Adrenal gland (tissue), 12 donors: ENCODE measurements around the gene SLC12A9. TPM values are rescaled to one million over a fixed set of nuclear protein-coding genes. Genes with fewer than 3 reads are reported as not detected.
A peak's percentile ranks its signal among the peaks of the same experiment; 100 is the strongest.

Experiments
- DNase-seq, 7 donors: peaks; one replicate each; pipeline ENCODE4 v3.0.0-alpha.2; 2019 to 2020
- H3K27ac ChIP-seq, 5 donors: fragments of 200-600 bp; sonication (generic) in 4 of 5; 1 replicate in 3 of 5; 2 replicates in 2 of 5; pipeline versions ENCODE4 v1.5.1 to v1.8.0; 2016 to 2020; ENCODE audit warnings: mild to moderate bottlenecking in 1 of 5
- H3K27me3 ChIP-seq: fragments of 200-600 bp; 2 replicates; pipeline ENCODE4 v1.8.0; 2021
- H3K36me3 ChIP-seq, 2 donors: fragments of 200-600 bp; replicated peaks in 1 of 2; 1 replicate in 1 of 2; 2 replicates in 1 of 2; pipeline versions ENCODE4 v1.5.1 to v1.8.0; 2018 to 2022
- H3K4me1 ChIP-seq, 2 donors: fragments of 200-600 bp; replicated peaks in 1 of 2; 1 replicate in 1 of 2; 2 replicates in 1 of 2; pipeline versions ENCODE4 v1.5.1 to v1.8.0; 2018 to 2021
- H3K4me3 ChIP-seq, 4 donors: fragments of 200-600 bp; sonication (generic) in 3 of 4; one replicate each; pipeline ENCODE4 v1.5.1; 2016 to 2018
- H3K9me3 ChIP-seq, 3 donors: fragments of 200-600 bp; sonication (generic) in 1 of 3; replicated peaks in 1 of 3; 1 replicate in 2 of 3; 2 replicates in 1 of 3; pipeline versions ENCODE4 v1.5.1 to v1.8.0; 2016 to 2021
- CTCF ChIP-seq, 6 experiments: fragments of 450-650 bp in 4 of 6; fragments of 200-600 bp in 2 of 6; sonication (generic) in 1 of 6; IDR thresholded peaks; 1 replicate in 5 of 6; 2 replicates in 1 of 6; pipeline versions ENCODE4 v1.5.1 to v1.8.0; 2016 to 2021; ENCODE audit warnings: antibody characterized with exemption in 6 of 6, mild to moderate bottlenecking in 2 of 6, moderate library complexity in 1 of 6
- POLR2A ChIP-seq, 2 donors: fragments of 450-650 bp; IDR thresholded peaks; one replicate each; pipeline ENCODE4 v1.6.1; 2017; ENCODE audit warnings: antibody characterized with exemption in 2 of 2, mild to moderate bottlenecking in 2 of 2, moderate library complexity in 1 of 2
- WGBS, 4 donors: extraction: QIAGEN DNeasy Blood & Tissue Kit in 2 of 4; methylation state at CpG; one replicate each; pipeline versions ENCODE4 v1.1.5 to v1.1.7; 2013 to 2017; 5-methylcytosine and 5-hydroxymethylcytosine counted together
- intact Hi-C, 2 donors: fragments of 100-400 bp; cut with DNase I; formaldehyde crosslinking; loops; one replicate each; pipeline versions ENCODE4 v1.14.1 to v1.15.0; 2022 to 2023
- polyA plus RNA-seq, 3 donors: library from polyadenylated mRNA; stranded (reverse); fragments of 200-250 nt in 2 of 3; fragments of 350-450 nt in 1 of 3; fragmentation: Illumina TruSeq in 1 of 3; extraction: RNeasy Lipid Tissue Mini Kit (QIAGEN cat#74804) in 1 of 3; gene quantifications; one replicate each; pipeline ENCODE4 v1.2.3, GENCODE V29; 2013 to 2014
- total RNA-seq, 9 donors: library from RNA; depleted of rRNA in 4 of 9; stranded (reverse); fragments of >200 nt in 4 of 9; fragments of 120-200 nt in 1 of 9; fragmentation: NEBNext Ultra II Directional in 1 of 9; extraction: Animal tissue kit (Norgen Biotek cat#: 25700) in 1 of 9; gene quantifications; one replicate each; pipeline versions ENCODE4 v1.1.0 to v1.2.4, GENCODE V29; 2013 to 2023
- donor health status: healthy with polysubstance abuse.
- donor health status: Bipolar disorder and iron deficiency.
- donor health status: DM: yes; HTN: yes; CAD: no.
- donor health status: DM: no; HTN: no; CAD: no.
- donor health status: DM: no; HTN: no; CAD: no.
- donor health status: DM: yes; HTN: yes; CAD: no.

Gene SLC12A9
- total and polyA plus RNA-seq, 12 donors = 6.1 to 60.3 (median 20.2) TPM

GRCh38 chr7:100886142-100886935 is 33.8 kb downstream of the SLC12A9 start:
- peaks cover 0 to 71% of the 10 kb centered on the region in 2 donors for H3K36me3 ChIP-seq

GRCh38 chr7:100886936-100887515 is 34.5 kb downstream of the SLC12A9 start:
- no peaks in the 10 kb centered on the region for H3K27me3 ChIP-seq
- TF ChIP-seq CTCF (IDR thresholded peaks at IDR 0.05) = no peak
- TF ChIP-seq POLR2A (IDR thresholded peaks at IDR 0.05) = no peak
- no peak overlapping the region for H3K4me3 ChIP-seq
- 74 to 82% (median 80%) methylated on average over 22 to 25 of the region's 25 CpGs for WGBS, 4 donors
- intact Hi-C loops = no loop called here
- H3K27ac ChIP-seq = peak overlapping the region in 1 of 5 donors; percentile 72
- H3K4me1 ChIP-seq = peaks cover 16 to 35% of the 10 kb centered on the region in 2 donors
- peaks cover 0 to 64% of the 10 kb centered on the region in 2 donors for H3K36me3 ChIP-seq
- DNase-seq = no peak
- no peaks in the 10 kb centered on the region for H3K9me3 ChIP-seq

More at GRCh38 chr7:100886142-100886935, 33.8 kb downstream of the SLC12A9 start:
- WGBS, 4 donors = 85 to 90% (median 87%) methylated on average over 23 to 27 of the region's 27 CpGs
- Histone ChIP-seq H3K27ac (no peak overlapping the region), H3K27me3 (no peaks in the 10 kb centered on the region), H3K9me3 (no peaks in the 10 kb centered on the region), H3K4me3 (no peak overlapping the region), H3K4me1 (peaks cover 16 to 33% of the 10 kb centered on the region in 2 donors)
- DNase-seq = peak in 1 of 7 donors; percentile 18
- TF ChIP-seq CTCF (IDR thresholded peaks at IDR 0.05) (no peak), POLR2A (IDR thresholded peaks at IDR 0.05) (no peak)
- intact Hi-C loops = no loop called here

GRCh38 chr7:100887516-100888290 is 35.2 kb downstream of the SLC12A9 start:
- Histone ChIP-seq H3K27me3 (no peaks in the 10 kb centered on the region), H3K4me1 (peaks cover 16 to 35% of the 10 kb centered on the region in 2 donors), H3K36me3 (peaks cover 0 to 58% of the 10 kb centered on the region in 2 donors), H3K27ac (peak overlapping the region in 3 of 5 donors; percentile 37 to 80 (median 72)), H3K4me3 (no peak overlapping the region), H3K9me3 (no peaks in the 10 kb centered on the region)
- WGBS, 4 donors = 54 to 66% (median 59%) methylated on average over 16 to 21 of the region's 21 CpGs
- intact Hi-C loops = no loop called here
- peak in 2 of 7 donors; percentile 30 to 40 for DNase-seq
- TF ChIP-seq CTCF (IDR thresholded peaks at IDR 0.05) = no peak
- TF ChIP-seq POLR2A (IDR thresholded peaks at IDR 0.05) = no peak
